ENCODE results near the gene DLX2. TPM values are rescaled to one million over a fixed set of nuclear protein-coding genes. Genes with fewer than 3 reads are reported as not detected.

DLX2 gene
- total and polyA plus RNA-seq, 10 of the 15 experiments (the other 5 are each of a cell fraction or from before 2014, with no cell fraction given), result 0.03 TPM; not detected in 9

DNA sequence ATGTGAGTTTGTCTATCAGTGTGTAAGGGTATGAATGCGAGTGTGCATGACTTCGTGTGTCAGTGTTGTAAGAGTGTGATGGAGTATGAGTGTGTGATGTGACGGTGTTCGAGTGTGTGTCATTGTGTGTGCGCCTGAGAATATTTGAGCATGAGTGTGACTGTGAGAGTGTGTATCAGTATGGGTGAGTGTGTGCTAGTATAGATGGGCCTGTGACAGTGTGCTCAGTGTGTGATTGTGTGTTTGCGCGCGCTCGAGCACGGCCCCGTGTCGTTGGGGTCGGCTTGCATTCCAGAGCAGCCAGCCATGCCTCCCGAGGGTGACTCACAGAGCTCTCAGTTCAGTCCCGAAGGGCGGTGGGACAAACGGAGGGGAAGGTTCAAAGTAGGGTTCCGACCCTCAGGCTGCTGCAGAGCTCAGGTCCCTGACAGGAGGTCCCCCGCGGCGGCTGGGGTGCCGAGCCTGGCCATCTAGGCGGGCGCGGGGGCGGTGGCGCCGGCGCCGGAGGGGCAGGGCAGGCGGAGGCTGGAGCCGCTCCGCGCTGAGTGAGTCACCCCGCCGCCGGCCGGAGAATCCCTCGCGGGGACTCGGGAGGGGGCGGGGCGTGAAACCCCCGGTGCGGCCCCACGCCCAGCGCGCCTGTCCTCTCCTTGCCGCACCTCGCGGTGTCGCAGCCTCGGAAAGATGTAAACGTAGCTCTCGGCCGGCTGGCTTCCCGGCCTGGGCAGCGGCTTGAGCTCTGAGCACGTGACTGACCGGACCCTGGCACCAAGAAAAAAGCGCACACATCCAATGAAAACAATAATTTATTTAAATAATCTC, 3.8 kb downstream of the DLX2 start:
- Histone ChIP-seq H2AFZ (ENCODE audit: control insufficient read depth, low read depth, low read length) (no peak overlapping the region), H3K4me2 (ENCODE audit: control insufficient read depth, insufficient read depth) (peak overlapping the region; percentile 73), H3K4me3 (0 out of 2 replicates have a peak overlapping the region, but pooled peaks have one; percentile 7), H3K27me3 (replicated peaks in 1 of 2; ENCODE audit: control insufficient read depth in 2 of 2, insufficient read depth in 2 of 2, low read length in 1 of 2) (peaks cover 35 to 48% of the 10 kb centered on the region in 2 experiments), H3K4me1 (ENCODE audit: control insufficient read depth, insufficient read depth, low read length) (peaks cover 41% of the 10 kb centered on the region), H3K9me3 (replicated peaks; ENCODE audit: control insufficient read depth, insufficient read depth, low read length) (no peaks in the 10 kb centered on the region), H3K79me2 (ENCODE audit: control insufficient read depth, insufficient read depth, low read length) (no peaks in the 10 kb centered on the region), H3K9ac (ENCODE audit: control insufficient read depth, insufficient read depth, low read length) (no peak overlapping the region), H3K36me3 (ENCODE audit: control insufficient read depth in 2 of 2, insufficient read depth in 2 of 2, low read length in 1 of 2) (no peaks in the 10 kb centered on the region), H3K27ac (ENCODE audit: control insufficient read depth, insufficient read depth) (no peak overlapping the region), H4K20me1 (ENCODE audit: control insufficient read depth, insufficient read depth) (no peaks in the 10 kb centered on the region)
- DNase-seq (ENCODE audit: low read depth, low spot score) (no peak), FAIRE-seq (no peak), ATAC-seq (peak; percentile 29)
- no TSS peak for BruUV-seq (replicated peaks)
- intact Hi-C loops (cut with micrococcal nuclease; ENCODE audit: unreplicated experiment), result no loop called here
- SMC1A ChIA-PET (ENCODE audit: uncharacterized antibody, unreplicated experiment), result interaction anchor here (0.6 to 1.0 kb wide), 2 partner anchors 217 to 287 kb away, joined by 3 read pairs; no protein-coding TSS in a partner anchor
- POLR2A ChIA-PET, result no interaction called here
- RAD21 ChIA-PET (ENCODE audit: unreplicated experiment), result interaction anchor here (0.6 to 1.4 kb wide), 3 partner anchors 20 to 1181 kb away, joined by 3 to 4 read pairs (median 3); no protein-coding TSS in a partner anchor
- CTCF ChIA-PET, result interaction anchor here (0.6 to 1.1 kb wide), 3 partner anchors 17 to 395 kb away, joined by 3 to 6 read pairs (median 3); no protein-coding TSS in a partner anchor
- WGBS (ENCODE audit: insufficient coverage, insufficient replicate concordance, low lambda C conversion rate, missing lambda C conversion rate), result 17% methylated on average over 61 of the region's 61 CpGs
- in situ Hi-C loops (cut with MboI), result no loop called here
- TF ChIP-seq HDGF (IDR thresholded peaks at IDR 0.05) (peak; percentile 47; the same call in 1 of the 2 replicates), DPF2 (IDR thresholded peaks at IDR 0.05) (peak; percentile 64; the same call in 1 of the 2 replicates), IKZF1 (conservative IDR thresholded peaks at IDR 0.05) (peak; percentile 49), GATAD2B (conservative IDR thresholded peaks at IDR 0.05; ENCODE audit: low read depth) (peak; percentile 64), CHD2 (IDR thresholded peaks at IDR 0.05; ENCODE audit: borderline replicate concordance, low read depth, low read length) (no peak), NKRF (conservative IDR thresholded peaks at IDR 0.05) (no peak), NR2F1 (conservative IDR thresholded peaks at IDR 0.05) (0 out of 2 replicates have a peak, but pooled peaks have one; percentile 38), RAD51 (IDR thresholded peaks at IDR 0.05) (peak; percentile 57; the same call in 1 of the 2 replicates), EGR1 (IDR thresholded peaks at IDR 0.05; ENCODE audit: borderline replicate concordance in 1 of 2, low read depth in 2 of 2, low read length in 2 of 2) (peak in 1 of 2 experiments; percentile 92; a peak in 2 of 3 replicates), BHLHE40 (IDR thresholded peaks at IDR 0.05; ENCODE audit: borderline replicate concordance in 1 of 2, low read depth in 2 of 2, low read length in 1 of 2) (peak; percentile 42 to 79; a peak in 3 of 4 replicates), IRF5 (IDR thresholded peaks at IDR 0.05; ENCODE audit: borderline replicate concordance) (no peak), MLLT1 (IDR thresholded peaks at IDR 0.05) (no peak)
- TF ChIP-seq, protein P1, sequence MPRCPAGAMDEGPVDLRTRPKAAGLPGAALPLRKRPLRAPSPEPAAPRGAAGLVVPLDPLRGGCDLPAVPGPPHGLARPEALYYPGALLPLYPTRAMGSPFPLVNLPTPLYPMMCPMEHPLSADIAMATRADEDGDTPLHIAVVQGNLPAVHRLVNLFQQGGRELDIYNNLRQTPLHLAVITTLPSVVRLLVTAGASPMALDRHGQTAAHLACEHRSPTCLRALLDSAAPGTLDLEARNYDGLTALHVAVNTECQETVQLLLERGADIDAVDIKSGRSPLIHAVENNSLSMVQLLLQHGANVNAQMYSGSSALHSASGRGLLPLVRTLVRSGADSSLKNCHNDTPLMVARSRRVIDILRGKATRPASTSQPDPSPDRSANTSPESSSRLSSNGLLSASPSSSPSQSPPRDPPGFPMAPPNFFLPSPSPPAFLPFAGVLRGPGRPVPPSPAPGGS (IDR thresholded peaks at IDR 0.05; ENCODE audit: borderline replicate concordance, insufficient read depth, low read depth, low read length, poor library complexity, severe bottlenecking), result peak; percentile 75
- TF ChIP-seq, protein P2, sequence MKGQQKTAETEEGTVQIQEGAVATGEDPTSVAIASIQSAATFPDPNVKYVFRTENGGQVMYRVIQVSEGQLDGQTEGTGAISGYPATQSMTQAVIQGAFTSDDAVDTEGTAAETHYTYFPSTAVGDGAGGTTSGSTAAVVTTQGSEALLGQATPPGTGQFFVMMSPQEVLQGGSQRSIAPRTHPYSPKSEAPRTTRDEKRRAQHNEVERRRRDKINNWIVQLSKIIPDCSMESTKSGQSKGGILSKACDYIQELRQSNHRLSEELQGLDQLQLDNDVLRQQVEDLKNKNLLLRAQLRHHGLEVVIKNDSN (IDR thresholded peaks at IDR 0.05; ENCODE audit: borderline replicate concordance, extremely low read length, insufficient read depth, low read depth, low read length), result peak; percentile 16
